ENCODE measurements around the gene TACC2. TPM values are rescaled to one million over a fixed set of nuclear protein-coding genes. Genes with fewer than 3 reads are reported as not detected.

The TACC2 gene
- total RNA-seq, 4 donors from 2014 or later: 63.1 to 102 (median 74.9) TPM

GRCh38 chr10:122293961-122294380 lies 305.0 kb downstream of the TACC2 start:
- no peaks in the 10 kb centered on the region for H3K9me3 ChIP-seq
- TF ChIP-seq POLR2AphosphoS5 (IDR thresholded peaks at IDR 0.05): no peak
- TF ChIP-seq, protein P1, sequence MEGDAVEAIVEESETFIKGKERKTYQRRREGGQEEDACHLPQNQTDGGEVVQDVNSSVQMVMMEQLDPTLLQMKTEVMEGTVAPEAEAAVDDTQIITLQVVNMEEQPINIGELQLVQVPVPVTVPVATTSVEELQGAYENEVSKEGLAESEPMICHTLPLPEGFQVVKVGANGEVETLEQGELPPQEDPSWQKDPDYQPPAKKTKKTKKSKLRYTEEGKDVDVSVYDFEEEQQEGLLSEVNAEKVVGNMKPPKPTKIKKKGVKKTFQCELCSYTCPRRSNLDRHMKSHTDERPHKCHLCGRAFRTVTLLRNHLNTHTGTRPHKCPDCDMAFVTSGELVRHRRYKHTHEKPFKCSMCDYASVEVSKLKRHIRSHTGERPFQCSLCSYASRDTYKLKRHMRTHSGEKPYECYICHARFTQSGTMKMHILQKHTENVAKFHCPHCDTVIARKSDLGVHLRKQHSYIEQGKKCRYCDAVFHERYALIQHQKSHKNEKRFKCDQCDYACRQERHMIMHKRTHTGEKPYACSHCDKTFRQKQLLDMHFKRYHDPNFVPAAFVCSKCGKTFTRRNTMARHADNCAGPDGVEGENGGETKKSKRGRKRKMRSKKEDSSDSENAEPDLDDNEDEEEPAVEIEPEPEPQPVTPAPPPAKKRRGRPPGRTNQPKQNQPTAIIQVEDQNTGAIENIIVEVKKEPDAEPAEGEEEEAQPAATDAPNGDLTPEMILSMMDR (IDR thresholded peaks at IDR 0.05): no peak
- TF ChIP-seq EP300 (IDR thresholded peaks at IDR 0.05): no peak
- TF ChIP-seq POLR2A (IDR thresholded peaks at IDR 0.05): no peak
- ATAC-seq: no peak
- no peaks in the 10 kb centered on the region for H3K27me3 ChIP-seq
- no CpG with 5 or more reads among the region's 4 CpGs for WGBS, 2 donors (ENCODE audit: low coverage in 1 of 2)
- no peak overlapping the region for H3K27ac ChIP-seq
- no peaks in the 10 kb centered on the region for H3K36me3 ChIP-seq
- H3K4me3 ChIP-seq: no peak overlapping the region
- H3K4me1 ChIP-seq: peaks cover 0 to 5% (median 2%) of the 10 kb centered on the region in 3 donors

DNA sequence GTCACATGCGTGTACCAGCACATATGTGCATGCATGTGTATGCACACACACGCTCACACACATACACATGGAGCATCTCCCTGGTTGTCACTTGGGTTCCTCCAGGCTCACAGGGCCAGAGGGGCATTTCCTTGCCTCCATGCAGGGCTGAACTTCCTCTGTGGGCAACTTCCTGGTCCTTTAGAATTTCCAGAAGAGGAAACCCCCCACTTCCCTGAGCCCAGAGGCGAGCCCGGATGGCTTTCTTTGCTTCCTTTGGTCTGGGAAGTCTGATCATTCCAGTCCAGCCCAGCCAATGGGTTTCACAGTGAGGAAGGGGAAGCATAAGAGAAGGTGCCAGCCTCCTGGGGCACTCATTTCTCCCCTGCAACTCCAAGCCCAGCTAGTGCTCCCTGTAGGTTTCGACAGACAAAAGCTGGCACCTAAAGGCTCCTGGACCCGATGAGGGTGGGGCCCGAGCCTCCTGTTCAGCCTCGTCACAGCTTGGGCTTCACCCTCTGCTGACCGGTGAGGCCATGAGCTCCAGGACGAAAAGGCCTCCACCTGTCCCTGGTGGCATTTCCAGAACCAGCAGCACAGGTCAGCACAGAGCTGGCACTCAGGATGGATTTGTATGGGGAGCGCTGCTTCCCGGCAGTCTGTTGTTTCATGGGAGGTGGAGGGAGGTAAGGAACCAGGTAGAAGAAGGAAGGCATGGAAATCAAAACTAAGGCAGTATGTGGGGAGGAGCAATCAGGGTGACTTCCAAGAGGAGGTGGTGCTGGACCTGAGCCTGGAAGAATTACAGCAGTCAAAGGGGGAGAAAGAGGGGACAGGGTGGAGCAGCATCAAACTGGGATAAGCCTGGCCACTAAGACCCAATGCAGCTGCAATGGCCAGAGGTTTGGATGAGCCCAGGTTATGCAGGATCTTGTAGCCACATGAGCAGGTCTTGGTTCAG lies 305.8 kb downstream of the TACC2 start:
- ATAC-seq: no peak
- no peaks in the 10 kb centered on the region for H3K27me3 ChIP-seq
- WGBS, 2 donors (ENCODE audit: low coverage in 1 of 2): 82 to 92% methylated on average over 2 to 4 of the region's 12 CpGs
- no peak overlapping the region for H3K27ac ChIP-seq
- TF ChIP-seq POLR2AphosphoS5 (IDR thresholded peaks at IDR 0.05): no peak
- TF ChIP-seq POLR2A (IDR thresholded peaks at IDR 0.05): no peak
- TF ChIP-seq, protein P1 (IDR thresholded peaks at IDR 0.05): no peak
- no peak for TF ChIP-seq EP300 (IDR thresholded peaks at IDR 0.05)
- peaks cover 0 to 13% (median 5%) of the 10 kb centered on the region in 3 donors for H3K4me1 ChIP-seq
- H3K36me3 ChIP-seq: no peaks in the 10 kb centered on the region
- no peaks in the 10 kb centered on the region for H3K9me3 ChIP-seq
- H3K4me3 ChIP-seq: no peak overlapping the region

- no peak for ATAC-seq
- TF ChIP-seq POLR2AphosphoS5 (IDR thresholded peaks at IDR 0.05) (no peak), POLR2A (IDR thresholded peaks at IDR 0.05) (no peak), EP300 (IDR thresholded peaks at IDR 0.05) (no peak)
- TF ChIP-seq, protein P1 (IDR thresholded peaks at IDR 0.05): no peak
- no peak overlapping the region for H3K27ac ChIP-seq
- H3K4me3 ChIP-seq: no peak overlapping the region
- H3K9me3 ChIP-seq: no peaks in the 10 kb centered on the region
- H3K4me1 ChIP-seq: peaks cover 0 to 16% (median 5%) of the 10 kb centered on the region in 3 donors
- no peaks in the 10 kb centered on the region for H3K36me3 ChIP-seq
- no peaks in the 10 kb centered on the region for H3K27me3 ChIP-seq
- 83 to 89% methylated on average over 3 to 4 of the region's 4 CpGs for WGBS, 2 donors (ENCODE audit: low coverage in 1 of 2)
These were observed 306.5 kb downstream of the TACC2 start for GRCh38 chr10:122295451-122295809.

GRCh38 chr10:122296363-122297120 lies 307.6 kb downstream of the TACC2 start:
- Histone ChIP-seq H3K4me3 (no peak overlapping the region), H3K4me1 (peaks cover 4 to 27% (median 12%) of the 10 kb centered on the region in 3 donors), H3K27me3 (no peaks in the 10 kb centered on the region), H3K36me3 (no peaks in the 10 kb centered on the region), H3K27ac (no peak overlapping the region), H3K9me3 (no peaks in the 10 kb centered on the region)
- ATAC-seq: no peak
- TF ChIP-seq, protein P1 (IDR thresholded peaks at IDR 0.05): no peak
- TF ChIP-seq EP300 (IDR thresholded peaks at IDR 0.05) (no peak), POLR2AphosphoS5 (IDR thresholded peaks at IDR 0.05) (no peak), POLR2A (IDR thresholded peaks at IDR 0.05) (no peak)
- WGBS, 2 donors (ENCODE audit: low coverage in 1 of 2): 88 to 96% methylated on average over 3 to 4 of the region's 8 CpGs

Data from gastroesophageal sphincter (tissue), 4 donors.